ENCODE data around the gene NOL4L.

The NOL4L gene

DNA sequence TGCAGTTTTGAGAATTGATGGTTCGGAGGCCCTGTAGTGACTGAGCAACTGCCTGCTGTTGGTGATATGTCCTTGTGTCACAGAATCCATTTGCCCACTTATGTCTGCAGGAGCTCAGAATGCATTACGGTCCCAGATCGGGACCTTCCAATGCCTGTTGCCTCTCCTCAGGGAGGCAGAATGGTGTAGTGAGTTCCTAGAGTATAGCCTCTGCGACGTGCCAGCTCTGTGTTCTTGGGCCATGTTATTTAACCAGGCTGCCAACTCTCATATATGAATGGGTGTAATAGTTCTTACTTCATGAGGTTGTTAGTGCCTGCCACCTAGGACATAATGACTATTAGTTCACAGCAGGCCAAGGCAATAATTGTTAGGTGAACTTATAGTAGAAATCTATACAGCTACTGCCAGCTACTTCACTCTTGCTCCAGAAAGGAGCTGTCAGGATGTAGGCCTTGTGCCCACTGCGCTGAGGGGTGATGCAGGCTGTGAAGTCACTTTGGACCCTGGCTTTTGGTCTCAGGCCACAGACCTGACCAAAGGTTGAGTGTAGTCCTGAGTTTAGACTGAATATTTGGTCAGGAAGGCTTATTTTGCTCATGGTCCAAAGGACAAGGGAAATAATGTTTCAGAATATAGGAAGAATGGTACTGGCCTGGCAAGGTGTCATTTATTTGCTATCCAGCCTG lies 144.9 kb downstream of the NOL4L start:
- Histone ChIP-seq H3K79me2 (ENCODE audit: control insufficient read depth, insufficient read depth, low read length, unreplicated experiment) (no peaks in the 10 kb centered on the region), H3K27ac (ENCODE audit: low read depth, low read length) (peak overlapping the region; percentile 31; the same call in 1 of the 2 replicates), H3K27me3 (ENCODE audit: insufficient read depth, low read length) (no peaks in the 10 kb centered on the region), H3K36me3 (ENCODE audit: insufficient read depth, low read length) (peaks cover 26% of the 10 kb centered on the region), H2AFZ (ENCODE audit: low read length, unreplicated experiment) (no peak overlapping the region), H3K4me3 (ENCODE audit: low read depth, low read length) (no peak overlapping the region), H3K4me1 (ENCODE audit: control insufficient read depth, insufficient read depth, low read length, unreplicated experiment) (peaks cover 21% of the 10 kb centered on the region)

DNA sequence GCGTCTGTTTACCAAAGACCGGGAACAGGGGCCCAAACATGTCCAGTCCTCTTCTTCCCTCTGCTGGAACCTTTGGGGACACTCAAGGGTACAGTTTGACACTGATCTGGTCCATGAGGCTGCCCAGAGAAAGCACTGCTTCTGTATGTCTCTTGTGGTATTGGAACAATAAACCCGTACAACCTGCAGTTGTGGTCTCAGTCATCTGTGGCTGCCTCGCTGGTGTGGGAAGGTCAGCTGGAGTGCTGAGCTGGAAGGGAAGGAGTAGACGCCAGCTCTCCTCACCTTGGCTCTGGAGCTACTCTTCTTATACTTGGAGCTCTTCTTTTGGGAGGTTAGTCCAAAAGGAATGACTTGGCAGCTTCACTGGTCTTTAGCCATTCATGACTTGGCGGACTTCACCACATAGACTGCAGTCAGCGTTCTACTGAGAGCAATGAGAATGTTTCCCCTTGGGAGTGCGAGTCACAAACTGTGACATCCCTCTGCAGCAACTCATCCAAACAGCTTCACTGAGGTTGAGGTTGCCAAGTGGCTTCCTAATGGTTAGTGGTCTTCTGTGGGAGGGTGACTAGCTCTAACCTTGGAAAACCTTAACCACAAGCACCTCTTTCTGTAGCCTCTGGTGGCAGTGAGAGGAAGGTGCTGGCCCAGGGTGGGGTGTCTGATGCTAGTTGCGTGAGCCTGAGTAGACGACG lies 145.9 kb downstream of the NOL4L start:
- no peaks in the 10 kb centered on the region for H3K27me3 ChIP-seq (ENCODE audit: insufficient read depth, low read length)
- H3K79me2 ChIP-seq (ENCODE audit: control insufficient read depth, insufficient read depth, low read length, unreplicated experiment), result no peaks in the 10 kb centered on the region
- H3K36me3 ChIP-seq (ENCODE audit: insufficient read depth, low read length), result peaks cover 35% of the 10 kb centered on the region
- no peak overlapping the region for H3K4me3 ChIP-seq (ENCODE audit: low read depth, low read length)
- no peak overlapping the region for H2AFZ ChIP-seq (ENCODE audit: low read length, unreplicated experiment)
- peak overlapping the region; percentile 69 for H3K27ac ChIP-seq (ENCODE audit: low read depth, low read length)
- H3K4me1 ChIP-seq (ENCODE audit: control insufficient read depth, insufficient read depth, low read length, unreplicated experiment), result peaks cover 21% of the 10 kb centered on the region

DNA sequence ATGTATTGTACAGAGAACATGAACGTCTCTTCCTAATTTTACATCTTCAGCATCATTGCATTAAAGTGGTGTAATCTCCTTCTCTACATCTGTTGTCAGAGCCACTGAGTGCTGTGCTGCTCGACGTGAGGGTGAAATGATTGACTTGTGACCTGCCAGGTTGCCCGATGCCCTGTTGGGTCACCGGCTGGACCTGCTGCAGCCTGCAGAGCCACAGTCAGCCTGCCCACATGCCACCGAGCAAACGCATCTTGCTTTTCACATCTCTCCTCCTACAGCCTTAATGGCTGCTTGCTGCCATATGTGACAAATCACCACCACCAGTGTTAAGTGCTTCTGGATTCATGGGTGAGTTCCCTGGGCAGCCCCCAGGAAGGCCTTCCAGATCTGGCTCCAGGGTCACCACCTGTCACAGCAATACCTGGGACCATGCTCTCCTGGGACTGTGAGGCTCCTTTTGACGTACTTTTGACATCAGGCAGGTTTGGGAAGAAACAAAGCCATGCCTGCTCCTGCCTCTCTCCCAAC lies 146.7 kb downstream of the NOL4L start:
- H3K36me3 ChIP-seq (ENCODE audit: insufficient read depth, low read length), result peaks cover 41% of the 10 kb centered on the region
- no peak overlapping the region for H2AFZ ChIP-seq (ENCODE audit: low read length, unreplicated experiment)
- no peak overlapping the region for H3K4me3 ChIP-seq (ENCODE audit: low read depth, low read length)
- peaks cover 21% of the 10 kb centered on the region for H3K4me1 ChIP-seq (ENCODE audit: control insufficient read depth, insufficient read depth, low read length, unreplicated experiment)
- peak overlapping the region; percentile 69; the same call in 1 of the 2 replicates for H3K27ac ChIP-seq (ENCODE audit: low read depth, low read length)
- no peaks in the 10 kb centered on the region for H3K79me2 ChIP-seq (ENCODE audit: control insufficient read depth, insufficient read depth, low read length, unreplicated experiment)
- no peaks in the 10 kb centered on the region for H3K27me3 ChIP-seq (ENCODE audit: insufficient read depth, low read length)

DNA sequence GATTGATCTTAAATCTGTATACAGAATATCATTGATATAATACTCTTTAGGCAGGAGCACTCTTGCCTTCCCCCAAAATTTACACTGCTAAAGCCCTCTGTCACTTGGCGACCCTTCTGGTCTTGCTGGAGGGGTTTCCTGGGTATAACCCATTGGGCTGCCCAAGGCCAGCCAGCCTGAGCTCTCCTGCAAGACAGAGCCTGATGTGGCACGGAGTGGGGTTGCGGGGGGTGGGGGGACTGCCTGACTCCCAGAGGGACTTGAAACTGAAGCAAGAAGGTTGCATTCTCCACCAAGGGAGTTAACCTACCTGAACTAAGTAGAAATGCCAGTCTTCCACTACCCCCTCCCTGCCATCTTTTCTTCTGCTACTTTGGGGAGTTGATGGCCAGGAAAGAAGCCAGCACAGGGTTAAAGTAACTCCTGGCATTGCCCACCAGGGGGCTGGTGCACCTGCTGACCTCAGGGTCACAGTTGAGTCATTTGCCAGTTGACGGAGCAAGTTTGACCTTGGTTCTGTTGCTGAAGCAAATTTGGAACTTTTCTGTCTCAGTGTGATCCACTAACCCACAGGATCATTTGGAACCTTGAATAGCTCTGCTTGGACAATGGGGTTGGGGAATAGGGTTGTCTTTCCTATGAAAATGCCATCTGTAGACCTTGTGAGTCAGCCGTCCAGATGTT lies 147.6 kb downstream of the NOL4L start:
- Histone ChIP-seq H3K4me1 (ENCODE audit: control insufficient read depth, insufficient read depth, low read length, unreplicated experiment) (peaks cover 15% of the 10 kb centered on the region), H3K79me2 (ENCODE audit: control insufficient read depth, insufficient read depth, low read length, unreplicated experiment) (no peaks in the 10 kb centered on the region), H3K36me3 (ENCODE audit: insufficient read depth, low read length) (peaks cover 48% of the 10 kb centered on the region), H3K4me3 (ENCODE audit: low read depth, low read length) (no peak overlapping the region), H3K27ac (ENCODE audit: low read depth, low read length) (no peak overlapping the region), H2AFZ (ENCODE audit: low read length, unreplicated experiment) (no peak overlapping the region), H3K27me3 (ENCODE audit: insufficient read depth, low read length) (no peaks in the 10 kb centered on the region)

DNA sequence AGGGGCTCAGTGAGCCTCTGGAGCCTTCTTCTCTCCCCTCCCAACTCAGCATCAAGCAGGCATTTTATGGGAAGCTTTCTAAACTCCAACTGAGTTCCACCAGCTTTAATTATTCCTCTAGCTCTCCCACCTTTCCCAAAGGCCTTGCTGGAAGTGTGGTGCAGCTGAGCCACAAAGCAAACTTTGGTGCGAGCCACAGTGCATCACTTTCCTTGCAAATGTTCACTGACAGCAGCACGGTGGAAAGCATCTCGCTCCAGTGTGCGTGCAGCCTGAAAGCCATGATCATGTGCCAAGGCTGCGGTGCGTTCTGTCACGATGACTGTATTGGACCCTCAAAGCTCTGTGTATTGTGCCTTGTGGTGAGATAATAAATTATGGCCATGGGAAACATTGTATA lies 148.2 kb downstream of the NOL4L start:
- Histone ChIP-seq H3K4me3 (ENCODE audit: low read depth, low read length) (no peak overlapping the region), H3K4me1 (ENCODE audit: control insufficient read depth, insufficient read depth, low read length, unreplicated experiment) (peaks cover 14% of the 10 kb centered on the region), H3K27ac (ENCODE audit: low read depth, low read length) (no peak overlapping the region), H3K79me2 (ENCODE audit: control insufficient read depth, insufficient read depth, low read length, unreplicated experiment) (no peaks in the 10 kb centered on the region), H2AFZ (ENCODE audit: low read length, unreplicated experiment) (no peak overlapping the region), H3K36me3 (ENCODE audit: insufficient read depth, low read length) (peaks cover 53% of the 10 kb centered on the region), H3K27me3 (ENCODE audit: insufficient read depth, low read length) (no peaks in the 10 kb centered on the region)

DNA sequence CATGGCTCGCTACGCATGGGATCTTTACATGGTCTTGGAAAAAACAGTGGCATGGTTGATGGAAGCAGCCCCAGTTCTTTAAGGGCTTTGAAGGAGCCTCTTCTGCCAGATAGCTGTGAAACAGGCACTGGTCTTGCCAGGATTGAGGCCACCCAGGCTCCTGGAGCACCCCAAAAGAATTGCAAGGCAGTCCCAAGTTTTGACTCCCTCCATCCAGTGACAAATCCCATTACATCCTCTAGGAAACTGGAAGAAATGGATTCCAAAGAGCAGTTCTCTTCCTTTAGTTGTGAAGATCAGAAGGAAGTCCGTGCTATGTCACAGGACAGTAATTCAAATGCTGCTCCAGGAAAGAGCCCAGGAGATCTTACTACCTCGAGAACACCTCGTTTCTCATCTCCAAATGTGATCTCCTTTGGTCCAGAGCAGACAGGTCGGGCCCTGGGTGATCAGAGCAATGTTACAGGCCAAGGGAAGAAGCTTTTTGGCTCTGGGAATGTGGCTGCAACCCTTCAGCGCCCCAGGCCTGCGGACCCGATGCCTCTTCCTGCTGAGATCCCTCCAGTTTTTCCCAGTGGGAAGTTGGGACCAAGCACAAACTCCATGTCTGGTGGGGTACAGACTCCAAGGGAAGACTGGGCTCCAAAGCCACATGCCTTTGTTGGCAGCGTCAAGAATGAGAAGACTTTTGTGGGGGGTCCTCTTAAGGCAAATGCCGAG lies 148.8 kb downstream of the NOL4L start:
- H3K4me3 ChIP-seq (ENCODE audit: low read depth, low read length), result no peak overlapping the region
- peaks cover 59% of the 10 kb centered on the region for H3K36me3 ChIP-seq (ENCODE audit: insufficient read depth, low read length)
- peaks cover 14% of the 10 kb centered on the region for H3K4me1 ChIP-seq (ENCODE audit: control insufficient read depth, insufficient read depth, low read length, unreplicated experiment)
- no peak overlapping the region for H2AFZ ChIP-seq (ENCODE audit: low read length, unreplicated experiment)
- H3K79me2 ChIP-seq (ENCODE audit: control insufficient read depth, insufficient read depth, low read length, unreplicated experiment), result no peaks in the 10 kb centered on the region
- H3K27me3 ChIP-seq (ENCODE audit: insufficient read depth, low read length), result no peaks in the 10 kb centered on the region
- no peak overlapping the region for H3K27ac ChIP-seq (ENCODE audit: low read depth, low read length)

DNA sequence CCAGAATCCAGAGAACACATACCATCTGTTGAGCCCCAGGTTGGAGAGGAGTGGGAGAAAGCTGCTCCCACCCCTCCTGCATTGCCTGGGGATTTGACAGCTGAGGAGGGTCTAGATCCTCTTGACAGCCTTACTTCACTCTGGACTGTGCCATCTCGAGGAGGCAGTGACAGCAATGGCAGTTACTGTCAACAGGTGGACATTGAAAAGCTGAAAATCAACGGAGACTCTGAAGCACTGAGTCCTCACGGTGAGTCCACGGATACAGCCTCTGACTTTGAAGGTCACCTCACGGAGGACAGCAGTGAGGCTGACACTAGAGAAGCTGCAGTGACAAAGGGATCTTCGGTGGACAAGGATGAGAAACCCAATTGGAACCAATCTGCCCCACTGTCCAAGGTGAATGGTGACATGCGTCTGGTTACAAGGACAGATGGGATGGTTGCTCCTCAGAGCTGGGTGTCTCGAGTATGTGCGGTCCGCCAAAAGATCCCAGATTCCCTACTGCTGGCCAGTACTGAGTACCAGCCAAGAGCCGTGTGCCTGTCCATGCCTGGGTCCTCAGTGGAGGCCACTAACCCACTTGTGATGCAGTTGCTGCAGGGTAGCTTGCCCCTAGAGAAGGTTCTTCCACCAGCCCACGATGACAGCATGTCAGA lies 149.6 kb downstream of the NOL4L start:
- peaks cover 65% of the 10 kb centered on the region for H3K36me3 ChIP-seq (ENCODE audit: insufficient read depth, low read length)

DNA sequence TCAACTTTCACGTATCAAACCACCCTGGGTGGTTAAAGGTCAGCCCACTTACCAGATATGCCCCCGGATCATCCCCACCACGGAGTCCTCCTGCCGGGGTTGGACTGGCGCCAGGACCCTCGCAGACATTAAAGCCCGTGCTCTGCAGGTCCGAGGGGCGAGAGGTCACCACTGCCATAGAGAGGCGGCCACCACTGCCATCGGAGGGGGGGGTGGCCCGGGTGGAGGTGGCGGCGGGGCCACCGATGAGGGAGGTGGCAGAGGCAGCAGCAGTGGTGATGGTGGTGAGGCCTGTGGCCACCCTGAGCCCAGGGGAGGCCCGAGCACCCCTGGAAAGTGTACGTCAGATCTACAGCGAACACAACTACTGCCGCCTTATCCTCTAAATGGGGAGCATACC lies 150.7 kb downstream of the NOL4L start:
- H3K4me3 ChIP-seq (ENCODE audit: low read depth, low read length), result no peak overlapping the region
- H3K36me3 ChIP-seq (ENCODE audit: insufficient read depth, low read length), result peaks cover 66% of the 10 kb centered on the region
- no peak overlapping the region for H2AFZ ChIP-seq (ENCODE audit: low read length, unreplicated experiment)
- H3K27ac ChIP-seq (ENCODE audit: low read depth, low read length), result no peak overlapping the region
- no peaks in the 10 kb centered on the region for H3K27me3 ChIP-seq (ENCODE audit: insufficient read depth, low read length)
- no peaks in the 10 kb centered on the region for H3K79me2 ChIP-seq (ENCODE audit: control insufficient read depth, insufficient read depth, low read length, unreplicated experiment)
- H3K4me1 ChIP-seq (ENCODE audit: control insufficient read depth, insufficient read depth, low read length, unreplicated experiment), result peaks cover 12% of the 10 kb centered on the region

More for the DNA sequence above, 149.6 kb downstream of the NOL4L start:
- Histone ChIP-seq H2AFZ (ENCODE audit: low read length, unreplicated experiment) (no peak overlapping the region), H3K4me1 (ENCODE audit: control insufficient read depth, insufficient read depth, low read length, unreplicated experiment) (peaks cover 14% of the 10 kb centered on the region), H3K27me3 (ENCODE audit: insufficient read depth, low read length) (no peaks in the 10 kb centered on the region), H3K4me3 (ENCODE audit: low read depth, low read length) (no peak overlapping the region), H3K27ac (ENCODE audit: low read depth, low read length) (no peak overlapping the region), H3K79me2 (ENCODE audit: control insufficient read depth, insufficient read depth, low read length, unreplicated experiment) (no peaks in the 10 kb centered on the region)

DNA sequence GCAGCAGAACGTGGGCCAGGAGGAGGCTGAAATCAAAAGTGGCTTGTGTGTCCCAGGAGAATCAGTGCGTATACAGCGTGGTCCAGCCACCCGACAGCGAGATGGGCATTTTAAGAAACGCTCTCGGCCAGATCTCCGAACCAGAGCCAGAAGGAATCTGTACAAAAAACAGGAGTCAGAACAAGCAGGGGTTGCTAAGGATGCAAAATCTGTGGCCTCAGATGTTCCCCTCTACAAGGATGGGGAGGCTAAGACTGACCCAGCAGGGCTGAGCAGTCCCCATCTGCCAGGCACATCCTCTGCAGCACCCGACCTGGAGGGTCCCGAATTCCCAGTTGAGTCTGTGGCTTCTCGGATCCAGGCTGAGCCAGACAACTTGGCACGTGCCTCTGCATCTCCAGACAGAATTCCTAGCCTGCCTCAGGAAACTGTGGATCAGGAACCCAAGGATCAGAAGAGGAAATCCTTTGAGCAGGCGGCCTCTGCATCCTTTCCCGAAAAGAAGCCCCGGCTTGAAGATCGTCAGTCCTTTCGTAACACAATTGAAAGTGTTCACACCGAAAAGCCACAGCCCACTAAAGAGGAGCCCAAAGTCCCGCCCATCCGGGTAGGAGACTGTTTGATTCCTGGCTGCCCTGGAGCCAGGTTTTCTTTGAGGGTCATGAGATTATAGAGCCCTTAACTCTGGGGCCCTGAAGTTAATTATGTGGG lies 151.7 kb downstream of the NOL4L start:
- Histone ChIP-seq H3K4me3 (ENCODE audit: low read depth, low read length) (no peak overlapping the region), H3K27ac (ENCODE audit: low read depth, low read length) (no peak overlapping the region), H2AFZ (ENCODE audit: low read length, unreplicated experiment) (no peak overlapping the region), H3K27me3 (ENCODE audit: insufficient read depth, low read length) (no peaks in the 10 kb centered on the region), H3K79me2 (ENCODE audit: control insufficient read depth, insufficient read depth, low read length, unreplicated experiment) (no peaks in the 10 kb centered on the region), H3K4me1 (ENCODE audit: control insufficient read depth, insufficient read depth, low read length, unreplicated experiment) (peaks cover 2% of the 10 kb centered on the region), H3K36me3 (ENCODE audit: insufficient read depth, low read length) (peaks cover 64% of the 10 kb centered on the region)

Measured in ACC112 (cell line).